Fibroblast of villous mesenchyme (primary cell): ENCODE data around the gene CDHR5. TPM values are rescaled to one million over a fixed set of nuclear protein-coding genes. Genes with fewer than 3 reads are reported as not detected.

Experiments used
- DNase-seq: peaks from one replicate; pipeline ENCODE4 v3.0.0-alpha.2; 2010; ENCODE audit warnings: low read depth
- H3K4me3 ChIP-seq: 2 replicates; pipeline ENCODE4 v1.5.1; 2011; ENCODE audit warnings: low read depth, mild to moderate bottlenecking, low read length
- total RNA-seq: library from RNA; depleted of rRNA; stranded (reverse); fragments of >200 nt; gene quantifications from 2 replicates; pipeline ENCODE4 v1.2.3, GENCODE V29; 2012
- TF ChIP-seq, protein P1 (sequence below): IDR thresholded peaks from 2 replicates; pipeline ENCODE4 v1.5.1; 2012; ENCODE audit warnings: low read depth, mild to moderate bottlenecking, low read length; ENCODE audit not compliant: insufficient read depth

Gene CDHR5
- total RNA-seq, 1 donor, result not detected

DNA sequence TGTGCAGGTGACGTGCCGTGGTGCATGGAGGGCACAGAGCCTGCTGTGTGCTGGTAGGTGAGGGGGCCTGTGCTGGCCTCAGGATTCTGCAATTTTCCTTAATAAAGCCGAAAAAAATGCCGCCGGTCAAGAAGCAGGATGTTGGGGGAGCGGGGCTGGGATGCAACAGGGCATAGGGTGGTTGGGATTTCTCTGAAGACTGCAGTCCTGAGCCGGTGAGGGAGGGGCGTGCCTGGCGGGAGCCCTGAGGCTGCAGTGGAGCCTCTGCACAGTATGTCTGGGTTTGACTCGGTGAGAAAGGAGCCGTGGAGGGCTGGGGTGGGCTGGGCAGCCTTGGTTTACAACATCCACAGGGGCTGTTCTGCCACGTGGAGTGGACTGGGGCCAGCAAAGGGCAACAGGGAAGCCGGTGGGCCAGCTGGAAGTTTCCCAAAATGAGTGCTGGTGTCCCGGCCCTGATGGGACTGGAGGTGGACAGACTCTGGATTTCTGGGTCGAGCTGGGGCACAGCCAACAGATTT lies 1.3 kb downstream of the CDHR5 start:
- DNase-seq, result no peak
- no peak overlapping the region for H3K4me3 ChIP-seq
- TF ChIP-seq, protein P1, sequence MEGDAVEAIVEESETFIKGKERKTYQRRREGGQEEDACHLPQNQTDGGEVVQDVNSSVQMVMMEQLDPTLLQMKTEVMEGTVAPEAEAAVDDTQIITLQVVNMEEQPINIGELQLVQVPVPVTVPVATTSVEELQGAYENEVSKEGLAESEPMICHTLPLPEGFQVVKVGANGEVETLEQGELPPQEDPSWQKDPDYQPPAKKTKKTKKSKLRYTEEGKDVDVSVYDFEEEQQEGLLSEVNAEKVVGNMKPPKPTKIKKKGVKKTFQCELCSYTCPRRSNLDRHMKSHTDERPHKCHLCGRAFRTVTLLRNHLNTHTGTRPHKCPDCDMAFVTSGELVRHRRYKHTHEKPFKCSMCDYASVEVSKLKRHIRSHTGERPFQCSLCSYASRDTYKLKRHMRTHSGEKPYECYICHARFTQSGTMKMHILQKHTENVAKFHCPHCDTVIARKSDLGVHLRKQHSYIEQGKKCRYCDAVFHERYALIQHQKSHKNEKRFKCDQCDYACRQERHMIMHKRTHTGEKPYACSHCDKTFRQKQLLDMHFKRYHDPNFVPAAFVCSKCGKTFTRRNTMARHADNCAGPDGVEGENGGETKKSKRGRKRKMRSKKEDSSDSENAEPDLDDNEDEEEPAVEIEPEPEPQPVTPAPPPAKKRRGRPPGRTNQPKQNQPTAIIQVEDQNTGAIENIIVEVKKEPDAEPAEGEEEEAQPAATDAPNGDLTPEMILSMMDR, result no peak

DNA sequence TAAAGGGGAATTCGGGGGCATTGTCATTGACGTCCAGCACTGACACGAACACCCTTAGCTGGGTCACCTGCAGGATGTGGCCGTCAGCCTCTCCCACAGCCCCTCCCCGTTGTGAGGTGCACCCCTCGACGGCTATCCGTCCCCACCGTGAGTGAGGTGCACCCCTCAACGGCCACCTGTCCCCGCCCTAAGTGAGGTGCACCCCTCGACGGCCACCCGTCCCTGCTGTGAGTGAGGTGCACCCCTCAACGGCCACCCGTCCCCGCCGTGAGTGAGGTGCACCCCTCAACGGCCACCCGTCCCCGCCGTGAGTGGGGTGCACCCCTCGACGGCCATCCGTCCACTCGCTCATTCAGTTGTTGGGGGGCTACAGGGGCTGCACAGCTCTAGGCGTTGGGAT lies 2.9 kb downstream of the CDHR5 start:
- DNase-seq, result no peak
- TF ChIP-seq, protein P1, result no peak

DNA sequence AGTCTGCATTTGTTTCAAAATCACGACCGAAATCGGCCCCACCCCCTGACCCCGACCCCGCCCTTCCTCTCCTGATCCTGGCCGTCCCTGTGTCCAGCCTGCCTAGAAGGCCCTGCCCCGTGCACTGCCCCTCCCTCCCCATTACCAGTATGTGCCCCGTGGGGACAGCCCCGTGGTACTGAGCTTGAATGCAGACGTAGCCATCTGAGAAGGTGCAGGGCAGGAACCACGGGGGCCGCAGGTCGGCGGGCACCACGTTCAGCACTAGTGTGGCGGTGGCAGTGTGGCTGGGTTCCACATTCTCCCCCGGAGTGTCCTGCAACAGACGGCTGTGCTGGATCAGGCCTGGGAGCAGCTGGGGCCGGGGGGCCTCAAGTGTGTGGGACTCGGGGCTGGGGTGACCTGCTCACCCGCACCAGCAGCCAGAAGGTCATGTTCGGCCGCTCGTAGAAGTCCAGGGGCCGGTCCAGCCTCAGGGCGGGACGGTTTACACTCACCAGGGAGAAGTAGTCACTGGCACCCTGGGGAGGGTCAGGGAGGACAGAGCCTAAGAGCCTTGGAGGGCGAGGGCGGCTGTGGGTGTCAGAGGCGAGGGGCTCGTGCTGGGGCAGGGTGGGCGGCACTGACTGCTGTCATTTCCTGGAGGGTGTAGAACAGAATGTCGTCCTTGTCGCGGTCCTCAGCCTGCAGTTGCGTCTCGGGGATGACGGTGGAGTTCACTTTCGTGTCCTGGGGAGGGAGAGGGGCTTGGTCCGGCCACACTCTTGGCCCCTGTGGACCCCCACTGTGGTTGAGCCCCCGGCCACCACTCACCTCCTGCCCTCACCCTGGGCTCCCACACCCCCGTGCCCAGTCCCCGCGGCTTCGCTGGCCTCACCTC lies 3.6 kb downstream of the CDHR5 start:
- DNase-seq, result no peak
- no peak overlapping the region for H3K4me3 ChIP-seq
- TF ChIP-seq, protein P1, result no peak

More for the DNA sequence above, 2.9 kb downstream of the CDHR5 start:
- no peak overlapping the region for H3K4me3 ChIP-seq

DNA sequence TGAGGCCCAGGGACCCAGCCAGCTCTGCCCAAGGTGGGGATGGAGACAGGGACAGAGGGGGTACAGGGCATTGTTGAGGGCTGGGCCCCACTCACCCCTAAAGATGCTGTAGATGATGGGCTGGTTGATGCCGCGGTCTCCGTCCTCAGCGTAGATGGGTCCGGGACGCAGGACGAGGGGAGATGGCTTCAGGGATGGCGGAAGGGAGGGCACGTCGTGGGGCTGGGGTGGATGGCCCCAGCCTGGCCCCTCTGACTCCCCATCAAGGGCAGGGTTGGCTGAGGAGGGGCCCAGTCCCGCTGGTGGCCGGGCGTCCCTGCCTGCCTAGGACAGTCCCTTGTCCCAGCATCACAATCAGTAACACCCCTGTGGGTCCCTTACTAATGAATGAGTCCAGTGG lies 4.6 kb downstream of the CDHR5 start:
- TF ChIP-seq, protein P1, result no peak
- DNase-seq, result no peak
- no peak overlapping the region for H3K4me3 ChIP-seq

DNA sequence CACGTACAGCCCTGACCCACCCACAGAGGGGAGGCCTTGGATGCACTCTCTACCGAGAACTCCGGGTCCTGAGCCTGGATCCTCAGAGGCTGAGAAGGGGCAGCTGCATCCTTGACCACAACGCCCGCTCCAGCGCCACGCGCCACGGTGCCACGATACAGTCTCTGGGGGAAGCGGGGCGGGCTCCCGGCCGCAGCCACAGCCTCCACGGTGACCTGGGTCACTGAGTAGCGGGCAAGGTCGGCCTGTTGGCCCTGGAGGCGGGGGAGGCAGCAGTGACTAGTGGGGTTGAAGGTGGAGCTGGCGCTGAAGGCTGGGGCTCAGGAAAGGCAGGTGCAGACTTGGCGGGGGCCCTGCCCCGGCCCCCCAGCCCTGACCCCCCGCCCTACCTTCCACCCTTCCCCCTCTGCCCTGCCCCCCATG lies 5.1 kb downstream of the CDHR5 start:
- no peak for DNase-seq

DNA sequence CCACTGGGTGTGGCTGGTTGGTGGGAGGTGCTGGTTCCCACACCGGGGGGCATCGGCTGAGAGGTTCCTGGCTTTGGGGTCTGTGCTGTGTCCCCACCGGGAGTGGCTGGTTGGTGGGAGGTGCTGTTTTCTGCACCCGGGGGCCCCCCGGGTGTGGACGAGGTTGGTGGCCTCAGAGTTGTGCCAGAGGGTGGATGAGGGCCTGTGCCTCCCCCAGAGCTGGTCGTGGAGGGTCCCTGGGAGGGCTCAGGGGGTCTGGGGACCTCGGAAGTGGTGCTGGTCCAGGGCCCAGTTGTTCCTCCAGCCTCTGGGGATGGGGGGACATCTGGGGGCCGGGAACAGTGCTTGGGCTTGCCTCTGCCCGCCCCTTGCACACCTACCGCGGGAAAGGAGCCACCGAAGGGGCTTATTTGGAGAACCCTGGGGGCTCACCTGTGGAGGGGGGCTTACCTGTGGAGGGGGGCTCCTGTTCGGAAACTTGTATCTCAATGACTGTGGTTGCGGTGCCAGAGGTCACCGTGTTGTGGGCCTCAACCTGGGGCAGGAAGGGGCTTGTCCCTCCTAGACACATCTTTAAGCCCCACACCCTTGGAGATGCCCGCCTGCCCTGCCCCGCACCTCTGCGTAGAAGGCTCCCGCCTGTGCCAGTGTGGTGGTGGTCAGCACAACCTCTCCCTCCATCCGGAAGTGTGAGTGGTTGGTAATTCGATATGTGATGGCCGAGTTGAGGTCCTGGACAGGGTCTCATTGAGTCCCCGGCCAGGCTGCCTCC lies 5.7 kb downstream of the CDHR5 start:
- no peak overlapping the region for H3K4me3 ChIP-seq
- TF ChIP-seq, protein P1, result no peak
- no peak for DNase-seq

More for the DNA sequence above, 5.1 kb downstream of the CDHR5 start:
- no peak overlapping the region for H3K4me3 ChIP-seq
- TF ChIP-seq, protein P1, result no peak
